ENCODE results near the gene MORN5.
A peak's percentile ranks its signal among the peaks of the same experiment; 100 is the strongest.

Gene MORN5

DNA sequence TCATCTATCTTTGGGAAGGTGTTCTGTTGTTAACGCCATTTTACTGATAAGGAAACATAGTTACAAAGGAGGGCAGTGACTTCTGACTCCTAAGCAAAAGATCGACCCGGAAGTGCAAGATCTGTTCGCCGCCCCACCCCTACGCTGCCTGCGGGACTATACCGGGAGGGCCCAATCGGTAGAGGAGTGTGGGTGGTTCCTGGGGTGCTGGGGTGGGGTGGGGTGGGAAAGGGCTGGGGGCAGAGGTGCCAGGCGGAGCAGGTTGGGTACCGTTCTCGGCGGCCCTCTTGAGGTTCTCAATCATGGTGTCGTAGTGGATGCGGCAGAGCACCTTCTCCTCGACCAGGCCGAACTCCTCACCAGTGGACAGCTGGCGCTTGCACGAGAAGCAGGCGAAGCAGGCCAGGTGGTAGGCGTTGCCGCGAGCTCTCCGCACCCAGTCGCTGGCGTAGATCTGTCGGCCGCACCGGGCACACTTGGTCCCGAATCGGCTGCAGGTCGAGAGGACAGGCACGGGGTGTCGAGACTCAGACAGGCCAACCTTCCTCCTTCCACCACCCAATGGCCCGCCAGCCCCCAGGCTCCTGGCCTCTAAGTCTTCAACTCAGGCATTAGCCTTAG, 57.2 kb downstream of the MORN5 start:
- no peak for DNase-seq (ENCODE audit: low spot score)

DNA sequence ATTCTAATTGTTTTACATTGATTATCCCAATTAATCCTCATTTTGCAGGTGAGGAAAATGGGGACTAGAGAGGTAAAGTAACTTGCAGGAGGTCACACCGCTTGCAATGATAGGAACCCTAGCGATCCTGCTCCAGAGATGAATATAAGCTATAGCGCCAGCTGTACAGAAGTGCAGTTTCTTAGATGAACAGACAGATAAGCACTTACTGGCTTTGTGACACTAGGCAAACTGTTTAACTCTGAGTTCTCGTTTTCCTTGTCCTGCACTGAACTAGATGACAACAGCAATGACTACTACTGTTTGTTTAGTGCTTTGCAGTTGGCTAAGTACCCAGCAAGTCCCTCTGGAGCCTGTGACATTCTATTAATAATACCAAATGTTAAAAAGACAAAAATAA, 57.9 kb downstream of the MORN5 start:
- no peak for DNase-seq (ENCODE audit: low spot score)

- DNase-seq (ENCODE audit: low spot score): no peak
These were observed 58.6 kb downstream of the MORN5 start for GRCh38 chr9:122218071-122218934.

- no peak for DNase-seq (ENCODE audit: low spot score)
These were observed 59.5 kb downstream of the MORN5 start for GRCh38 chr9:122218935-122219855.

GRCh38 chr9:122219856-122220672, 60.4 kb downstream of the MORN5 start:
- DNase-seq (ENCODE audit: low spot score): no peak

GRCh38 chr9:122220673-122221182, 61.0 kb downstream of the MORN5 start:
- DNase-seq (ENCODE audit: low spot score): no peak

DNA sequence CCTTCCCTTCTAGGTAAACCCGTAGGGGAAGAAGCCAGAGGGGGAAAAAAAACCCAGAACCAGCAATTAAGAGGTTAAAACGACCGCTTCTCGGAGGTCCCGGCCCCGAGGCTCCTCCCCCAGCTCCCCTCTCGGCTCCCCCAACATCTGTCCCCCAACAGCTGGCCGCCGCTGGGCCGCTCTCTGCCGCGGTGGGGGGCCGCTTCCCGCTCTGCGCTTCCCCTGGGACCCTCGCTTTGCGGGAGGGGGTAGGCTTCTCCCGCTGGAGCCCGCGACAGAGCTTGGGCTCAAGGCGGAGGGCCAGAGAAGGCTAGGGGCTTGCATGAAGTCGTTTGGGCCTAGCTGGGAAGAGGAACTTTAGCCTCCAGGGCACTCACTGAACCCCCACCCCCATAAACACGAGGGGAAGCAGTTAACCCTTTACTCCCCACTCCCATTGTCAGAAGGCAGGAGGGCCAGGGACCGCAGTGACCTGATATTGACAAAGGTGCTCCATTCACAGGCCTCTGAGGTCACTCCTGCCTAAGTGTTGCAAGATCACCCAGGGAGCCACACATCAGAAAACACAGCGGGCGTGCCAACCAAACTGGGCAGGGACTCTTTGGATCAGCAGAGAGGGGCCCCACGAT, 61.6 kb downstream of the MORN5 start:
- DNase-seq (ENCODE audit: low spot score): no peak

DNA sequence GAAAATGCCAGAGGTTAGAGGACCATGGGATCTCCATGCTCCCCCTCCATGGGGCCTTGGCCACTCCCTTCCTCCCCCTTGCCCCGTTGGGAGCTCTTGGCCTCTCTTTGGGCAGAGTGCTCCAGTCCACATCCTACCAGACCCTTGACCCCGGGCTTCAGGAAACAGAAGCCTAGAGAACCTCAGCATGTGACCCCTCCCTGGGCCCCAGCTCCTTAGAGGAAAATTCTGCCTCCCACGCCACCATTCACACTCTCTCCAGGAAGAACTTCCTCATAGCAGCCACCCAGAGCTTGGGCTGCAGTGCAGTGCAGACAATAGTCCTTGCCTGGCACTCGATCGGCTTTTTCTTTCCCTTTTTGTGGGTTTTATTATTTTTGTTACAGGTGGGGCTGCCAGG, 63.1 kb downstream of the MORN5 start:
- DNase-seq (ENCODE audit: low spot score): no peak

DNA sequence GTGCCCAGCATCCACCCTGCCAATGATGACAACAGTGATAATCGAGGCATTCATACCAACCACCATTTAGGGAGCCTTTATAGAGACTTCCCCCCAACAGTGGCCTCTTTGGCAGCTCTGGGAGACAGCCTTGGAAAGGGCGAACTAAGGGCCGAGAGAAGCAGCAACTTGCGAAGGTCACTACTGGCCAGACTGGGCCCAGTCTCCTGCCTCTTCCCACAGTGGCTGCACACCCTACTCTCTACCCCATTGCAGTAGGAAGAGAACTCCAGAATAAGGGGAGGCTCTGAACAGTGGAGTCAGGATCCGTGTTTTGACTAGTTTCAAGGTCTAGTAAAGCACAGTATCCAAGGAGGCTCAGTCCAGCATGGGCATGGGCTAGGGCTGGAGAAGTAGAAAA, 63.7 kb downstream of the MORN5 start:
- no peak for DNase-seq (ENCODE audit: low spot score)

DNA sequence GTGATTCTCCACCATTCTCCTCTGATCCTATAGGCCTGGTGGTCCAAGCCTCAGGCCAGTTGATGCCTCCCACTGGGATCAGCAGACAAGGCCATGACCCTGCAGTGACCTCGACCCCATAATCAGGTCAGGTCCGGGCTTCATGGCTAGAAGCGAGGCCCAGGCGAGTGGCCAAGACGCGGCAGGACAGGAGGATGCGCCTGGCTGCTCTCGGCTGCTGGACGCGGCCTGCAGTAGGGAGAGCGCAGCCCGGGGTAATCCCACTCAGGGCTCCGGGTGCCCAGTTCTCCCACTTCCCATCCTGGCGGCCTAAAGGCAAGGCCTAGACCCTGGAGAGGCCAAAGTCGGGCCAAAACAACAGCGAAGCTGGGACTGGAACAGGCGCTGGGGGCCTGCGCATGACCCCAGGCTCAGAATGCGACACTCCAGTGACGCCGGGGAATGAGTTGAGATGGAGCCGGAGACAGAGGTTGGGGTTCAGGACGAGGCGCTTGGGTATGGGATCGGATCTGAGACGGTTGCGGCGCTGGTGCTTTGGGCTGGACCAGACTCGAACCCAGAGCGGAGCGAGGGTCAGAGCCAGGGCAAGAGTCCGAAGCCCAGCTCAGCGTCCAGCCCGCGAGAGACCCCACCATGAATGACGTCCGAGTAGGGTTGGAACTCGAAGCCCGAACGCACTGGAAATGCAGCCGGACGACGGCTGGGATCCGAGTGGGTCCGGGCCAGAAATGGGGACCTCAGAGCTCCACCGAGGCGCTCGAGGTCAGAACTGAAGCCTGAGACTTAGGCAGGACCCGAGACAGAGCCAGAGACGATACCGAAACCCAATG, 65.8 kb downstream of the MORN5 start:
- no peak for DNase-seq (ENCODE audit: low spot score)

DNA sequence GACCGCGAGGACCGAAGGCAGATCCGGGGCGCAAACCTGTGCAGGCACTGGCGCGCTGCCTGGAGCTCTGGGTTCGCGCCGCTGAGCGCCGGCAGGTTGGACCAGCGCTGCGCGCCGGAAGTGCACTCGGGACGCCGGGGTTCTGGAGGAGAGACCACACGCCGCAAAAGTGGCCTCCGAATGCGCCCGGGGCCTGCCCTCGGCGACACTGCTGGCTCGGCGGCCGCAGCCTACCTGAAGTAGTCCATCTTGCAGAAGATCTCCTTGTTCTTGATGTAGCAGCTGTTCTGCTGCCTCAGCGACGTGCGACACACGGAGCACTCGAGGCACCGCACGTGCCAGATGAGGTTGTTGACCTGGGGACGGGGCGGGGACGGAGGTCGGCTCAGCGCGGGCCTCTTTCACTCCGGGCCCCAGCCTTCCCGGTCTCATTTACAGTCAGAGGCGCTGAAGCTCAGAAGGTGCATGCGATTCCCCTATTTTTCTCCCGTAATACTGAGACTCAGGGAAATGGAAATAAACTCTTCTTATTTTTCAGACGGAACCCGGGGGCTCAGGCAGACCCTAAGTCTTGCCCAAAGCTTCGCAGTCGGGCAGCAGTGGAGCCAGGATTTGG, 66.5 kb downstream of the MORN5 start:
- DNase-seq (ENCODE audit: low spot score): no peak

- DNase-seq (ENCODE audit: low spot score): peak; percentile 67
These were observed 67.3 kb downstream of the MORN5 start for GRCh38 chr9:122226758-122227574.

GRCh38 chr9:122227575-122227900, 67.8 kb downstream of the MORN5 start:
- DNase-seq (ENCODE audit: low spot score): no peak

DNA sequence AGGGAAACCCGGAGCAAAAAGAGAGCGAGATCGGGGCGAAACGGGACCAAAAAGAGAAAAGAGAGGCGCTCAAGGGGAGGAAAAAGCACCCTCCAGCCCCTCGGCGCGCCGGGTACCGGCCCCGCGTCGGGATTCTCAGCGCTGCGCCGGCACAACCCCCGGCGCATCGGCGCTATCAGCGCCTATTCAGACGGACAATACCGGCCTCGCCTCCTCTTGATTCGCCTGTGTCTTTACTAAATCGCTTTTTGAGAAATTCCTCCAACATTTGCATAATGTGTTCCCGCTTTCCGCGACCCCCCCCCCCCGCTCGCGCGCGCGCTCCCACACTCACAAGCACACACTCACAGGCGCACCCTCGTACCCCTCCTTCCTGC, 68.5 kb downstream of the MORN5 start:
- no peak for DNase-seq (ENCODE audit: low spot score)

- DNase-seq (ENCODE audit: low spot score): peak; percentile 72
These were observed 69.1 kb downstream of the MORN5 start, which contains the start of gene LHX6 for GRCh38 chr9:122228568-122229484. Gene LHX6, minus strand, starts transcription at chr9:122228957. Its CDS starts 217 bp downstream, at chr9:122228740.

DNA sequence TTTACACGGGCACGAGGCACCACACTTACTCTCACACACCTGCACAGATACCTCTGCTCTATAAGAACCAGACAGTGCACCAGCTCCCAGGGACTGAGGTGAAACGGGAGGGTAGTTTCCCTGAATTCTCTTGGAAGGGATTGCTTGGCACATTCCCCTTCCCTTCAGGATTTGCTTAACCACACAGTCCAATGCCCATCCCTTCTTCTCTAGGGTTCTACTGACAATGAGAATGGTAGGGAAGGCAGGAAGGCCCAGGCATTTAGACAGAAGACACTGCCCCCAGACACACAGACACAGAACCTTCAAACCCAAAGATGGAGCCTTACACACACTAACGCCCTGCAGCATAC, 69.8 kb downstream of the MORN5 start:
- DNase-seq (ENCODE audit: low spot score): no peak

GRCh38 chr9:122232796-122233306, 73.1 kb downstream of the MORN5 start:
- no peak for DNase-seq (ENCODE audit: low spot score)
